Esophagus squamous epithelium (tissue), 5 donors: ENCODE results near the gene KNL1. TPM values are rescaled to one million over a fixed set of nuclear protein-coding genes. Genes with fewer than 3 reads are reported as not detected.
A peak's percentile ranks its signal among the peaks of the same experiment; 100 is the strongest.

ENCODE experiments used
- DNase-seq: peaks from one replicate; lab custom pipeline; 2025; lab: John Stamatoyannopoulos, UW
- H3K27ac ChIP-seq, 4 donors: fragments of 200-600 bp; sonication (generic); one replicate each; pipeline ENCODE4 v1.5.1; 2016 to 2019; ENCODE audit warnings: mild to moderate bottlenecking in 1 of 4
- H3K27me3 ChIP-seq, 4 donors: fragments of 200-600 bp; sonication (generic); 1 replicate in 3 of 4; 2 replicates in 1 of 4; pipeline versions ENCODE4 v1.5.1 to v1.6.0; 2017 to 2021; ENCODE audit warnings: antibody characterized with exemption in 1 of 4
- H3K36me3 ChIP-seq, 3 donors: fragments of 200-600 bp; sonication (generic); one replicate each; pipeline ENCODE4 v1.5.1; 2016 to 2019
- H3K4me1 ChIP-seq, 3 donors: fragments of 200-600 bp; sonication (generic); one replicate each; pipeline ENCODE4 v1.5.1; 2017 to 2019
- H3K4me3 ChIP-seq, 4 donors: fragments of 200-600 bp; sonication (generic); 1 replicate in 3 of 4; 2 replicates in 1 of 4; pipeline ENCODE4 v1.5.1; 2016 to 2019; ENCODE audit warnings: mild to moderate bottlenecking in 2 of 4, moderate library complexity in 1 of 4
- H3K9me3 ChIP-seq, 3 donors: fragments of 200-600 bp; sonication (generic); one replicate each; pipeline ENCODE4 v1.5.1; 2016 to 2019
- POLR2A ChIP-seq, 4 donors: fragments of 450-650 bp; IDR thresholded peaks; one replicate each; pipeline ENCODE4 v1.6.1; 2017; ENCODE audit warnings: antibody characterized with exemption in 4 of 4, mild to moderate bottlenecking in 4 of 4, moderate library complexity in 3 of 4
- WGBS, 2 donors: methylation state at CpG; one replicate each; pipeline ENCODE4 v1.1.5; 2018; 5-methylcytosine and 5-hydroxymethylcytosine counted together
- intact Hi-C: fragments of 100-400 bp; cut with DNase I; formaldehyde crosslinking; loops from one replicate; pipeline ENCODE4 v1.15.0; 2022
- total RNA-seq, 4 donors: library from RNA; depleted of rRNA; stranded (reverse); fragments of >200 nt; gene quantifications; one replicate each; pipeline ENCODE4 v1.1.0, GENCODE V29; 2016
- TF ChIP-seq, protein P1 (sequence below), 6 experiments: fragments of 450-650 bp in 4 of 6; fragments of 200-600 bp in 2 of 6; sonication (generic) in 2 of 6; IDR thresholded peaks; one replicate each; pipeline ENCODE4 v1.5.1; 2016 to 2019; ENCODE audit warnings: antibody characterized with exemption in 6 of 6, mild to moderate bottlenecking in 4 of 6, moderate library complexity in 4 of 6
- donor health status: DM: yes; HTN: yes; CAD: no.

Gene KNL1
- total RNA-seq, 4 donors from 2014 or later: 2.9 to 17.8 (median 11.0) TPM

DNA sequence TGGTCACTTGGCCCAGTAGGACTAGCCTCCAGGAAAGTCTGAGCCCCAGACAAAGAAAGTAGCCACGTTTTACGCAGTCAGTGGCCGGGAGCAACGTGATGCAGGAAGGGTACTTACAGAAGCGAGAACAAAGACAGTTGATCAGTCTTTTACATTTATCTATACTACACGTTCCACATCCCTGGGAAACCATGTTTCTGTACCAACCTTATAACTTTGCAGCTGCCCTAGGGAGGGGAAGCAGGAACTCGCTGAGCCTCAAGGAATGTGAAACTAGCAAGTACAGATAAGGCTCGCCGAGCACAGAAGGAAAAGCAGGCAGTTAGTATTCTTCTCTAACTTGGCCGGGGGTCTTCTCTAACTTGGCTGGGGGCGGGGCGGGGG, 3.4 kb upstream of the KNL1 start:
- Histone ChIP-seq H3K9me3 (no peaks in the 10 kb centered on the region), H3K4me3 (no peak overlapping the region), H3K27ac (no peak overlapping the region), H3K27me3 (peaks cover 0 to under 1% (median 0%) of the 10 kb centered on the region in 4 donors), H3K4me1 (peaks cover 0 to 26% (median 3%) of the 10 kb centered on the region in 3 donors), H3K36me3 (no peaks in the 10 kb centered on the region)
- intact Hi-C loops: no loop called here
- TF ChIP-seq, protein P1, sequence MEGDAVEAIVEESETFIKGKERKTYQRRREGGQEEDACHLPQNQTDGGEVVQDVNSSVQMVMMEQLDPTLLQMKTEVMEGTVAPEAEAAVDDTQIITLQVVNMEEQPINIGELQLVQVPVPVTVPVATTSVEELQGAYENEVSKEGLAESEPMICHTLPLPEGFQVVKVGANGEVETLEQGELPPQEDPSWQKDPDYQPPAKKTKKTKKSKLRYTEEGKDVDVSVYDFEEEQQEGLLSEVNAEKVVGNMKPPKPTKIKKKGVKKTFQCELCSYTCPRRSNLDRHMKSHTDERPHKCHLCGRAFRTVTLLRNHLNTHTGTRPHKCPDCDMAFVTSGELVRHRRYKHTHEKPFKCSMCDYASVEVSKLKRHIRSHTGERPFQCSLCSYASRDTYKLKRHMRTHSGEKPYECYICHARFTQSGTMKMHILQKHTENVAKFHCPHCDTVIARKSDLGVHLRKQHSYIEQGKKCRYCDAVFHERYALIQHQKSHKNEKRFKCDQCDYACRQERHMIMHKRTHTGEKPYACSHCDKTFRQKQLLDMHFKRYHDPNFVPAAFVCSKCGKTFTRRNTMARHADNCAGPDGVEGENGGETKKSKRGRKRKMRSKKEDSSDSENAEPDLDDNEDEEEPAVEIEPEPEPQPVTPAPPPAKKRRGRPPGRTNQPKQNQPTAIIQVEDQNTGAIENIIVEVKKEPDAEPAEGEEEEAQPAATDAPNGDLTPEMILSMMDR (IDR thresholded peaks at IDR 0.05): no peak
- no peak for TF ChIP-seq POLR2A (IDR thresholded peaks at IDR 0.05)
- no peak for DNase-seq
- WGBS, 2 donors: 68 to 77% methylated on average over 12 of the region's 12 CpGs

DNA sequence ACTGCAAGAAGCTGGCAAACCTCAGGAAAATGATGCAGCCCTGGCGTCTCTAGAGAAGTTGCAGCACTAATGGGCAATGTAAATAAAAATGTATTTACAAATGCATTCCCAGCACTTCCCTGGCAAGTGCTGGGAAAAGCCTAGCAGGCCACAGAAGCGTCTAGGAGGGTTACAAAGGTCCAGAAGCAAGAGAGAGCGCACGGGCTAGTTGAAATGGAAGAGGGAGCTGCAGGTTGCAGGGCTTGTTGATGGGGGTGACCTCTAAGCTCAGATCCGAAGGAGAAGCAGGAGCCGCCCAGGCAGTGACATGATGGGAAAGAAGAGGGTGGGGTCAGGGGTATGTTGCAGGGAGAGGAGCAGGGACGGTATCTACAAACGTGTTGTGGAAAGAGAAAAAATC, 2.7 kb upstream of the KNL1 start:
- no peak for TF ChIP-seq POLR2A (IDR thresholded peaks at IDR 0.05)
- TF ChIP-seq, protein P1 (IDR thresholded peaks at IDR 0.05): no peak
- 67 to 77% methylated on average over 8 of the region's 8 CpGs for WGBS, 2 donors
- no peak overlapping the region for H3K4me3 ChIP-seq

DNA sequence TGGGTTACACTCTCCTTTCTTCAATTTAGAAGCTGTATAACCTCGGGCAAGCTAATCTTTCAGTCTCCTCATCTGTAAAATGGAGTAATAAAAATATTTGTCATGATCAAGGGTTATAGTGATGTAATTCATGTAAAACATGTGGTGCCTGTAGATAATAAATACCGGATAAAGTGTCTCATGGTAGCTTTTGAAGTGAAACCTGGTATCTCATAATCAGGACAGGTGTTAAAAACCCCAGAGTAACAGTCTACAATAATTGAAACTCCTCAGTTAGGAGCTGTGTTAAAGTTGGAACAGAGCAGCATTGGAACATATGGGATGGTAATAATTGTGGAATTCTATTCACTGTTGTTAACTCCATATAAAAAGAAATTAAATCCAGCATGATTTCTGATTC, 884 bp upstream of the KNL1 start:
- no peak overlapping the region for H3K4me3 ChIP-seq
- no peaks in the 10 kb centered on the region for H3K36me3 ChIP-seq
- peaks cover 0 to 8% (median 0%) of the 10 kb centered on the region in 4 donors for H3K27me3 ChIP-seq
- H3K27ac ChIP-seq: peak overlapping the region in 1 of 4 donors; percentile 94
- no peak for DNase-seq
- H3K4me1 ChIP-seq: peaks cover 0 to 28% (median 3%) of the 10 kb centered on the region in 3 donors
- intact Hi-C loops: no loop called here
- no peak for TF ChIP-seq POLR2A (IDR thresholded peaks at IDR 0.05)
- TF ChIP-seq, protein P1 (IDR thresholded peaks at IDR 0.05): no peak
- H3K9me3 ChIP-seq: no peaks in the 10 kb centered on the region
- WGBS, 2 donors: 57 to 77% methylated on average over 2 of the region's 2 CpGs

More for the DNA sequence above, 2.7 kb upstream of the KNL1 start:
- Histone ChIP-seq H3K27ac (no peak overlapping the region), H3K4me1 (peaks cover 0 to 28% (median 3%) of the 10 kb centered on the region in 3 donors), H3K27me3 (peaks cover 0 to 7% (median 0%) of the 10 kb centered on the region in 4 donors), H3K9me3 (no peaks in the 10 kb centered on the region), H3K36me3 (no peaks in the 10 kb centered on the region)
- intact Hi-C loops: no loop called here
- DNase-seq: no peak

DNA sequence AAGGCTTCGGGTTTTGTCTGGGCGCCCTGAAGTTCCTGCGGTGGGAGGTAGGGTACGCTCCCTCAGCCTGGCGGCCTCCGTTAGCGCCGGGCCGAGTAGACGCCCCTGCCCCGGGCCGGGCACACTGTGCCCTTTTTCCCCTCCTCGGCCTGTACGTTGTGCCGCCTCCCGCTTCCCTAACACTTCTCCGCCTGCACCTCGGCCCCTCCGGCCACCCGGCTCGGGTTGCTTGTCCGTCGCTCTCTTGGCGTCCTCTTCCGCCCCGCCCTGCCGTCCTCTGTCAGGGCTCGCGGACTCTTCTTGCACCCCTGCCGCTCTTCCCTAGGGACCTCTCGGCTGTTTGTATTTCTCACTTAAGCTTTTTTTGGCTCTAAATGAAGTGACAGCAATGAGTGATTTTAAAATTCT, 384 bp downstream of the KNL1 start:
- TF ChIP-seq, protein P1 (IDR thresholded peaks at IDR 0.05): peak in 3 of 6 experiments; percentile 22 to 40 (median 25)
- TF ChIP-seq POLR2A (IDR thresholded peaks at IDR 0.05): no peak
- intact Hi-C loops: no loop called here
- Histone ChIP-seq H3K27me3 (peaks cover 0 to 8% (median 0%) of the 10 kb centered on the region in 4 donors), H3K36me3 (no peaks in the 10 kb centered on the region), H3K9me3 (no peaks in the 10 kb centered on the region), H3K27ac (peak overlapping the region; percentile 89 to 96 (median 94)), H3K4me3 (peak overlapping the region; percentile 62 to 78 (median 74)), H3K4me1 (peaks cover 0 to 27% (median 3%) of the 10 kb centered on the region in 3 donors)
- WGBS, 2 donors: 0 to 1% methylated on average over 22 to 23 of the region's 31 CpGs
- no peak for DNase-seq

DNA sequence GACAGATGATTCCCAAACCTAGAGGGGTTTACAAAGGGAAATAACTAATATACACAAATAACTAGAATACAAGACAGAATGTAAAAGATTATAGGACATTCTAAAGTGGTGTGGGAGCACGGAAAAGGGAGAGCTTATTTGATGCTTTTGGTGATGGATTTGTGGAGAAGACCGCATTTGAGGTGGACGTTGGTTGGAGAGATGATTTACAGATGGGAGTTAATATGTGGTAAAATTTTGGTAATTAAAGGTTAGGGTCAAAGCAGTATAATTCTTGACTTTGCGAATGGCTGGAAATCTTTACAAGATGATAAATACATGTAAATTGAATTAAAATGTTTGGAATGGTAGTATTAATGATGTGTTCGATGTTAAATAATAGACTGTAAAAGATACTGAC, 1.2 kb downstream of the KNL1 start:
- H3K36me3 ChIP-seq: no peaks in the 10 kb centered on the region
- intact Hi-C loops: no loop called here
- H3K4me3 ChIP-seq: peak overlapping the region; percentile 62 to 78 (median 74)
- H3K27ac ChIP-seq: peak overlapping the region in 2 of 4 donors; percentile 93 to 96
- WGBS, 2 donors: 33 to 37% methylated on average over 5 of the region's 5 CpGs
- no peaks in the 10 kb centered on the region for H3K9me3 ChIP-seq
- H3K4me1 ChIP-seq: peaks cover 0 to 20% (median under 1%) of the 10 kb centered on the region in 3 donors
- peaks cover 0 to 8% (median 0%) of the 10 kb centered on the region in 4 donors for H3K27me3 ChIP-seq
- no peak for DNase-seq
- TF ChIP-seq, protein P1 (IDR thresholded peaks at IDR 0.05): no peak
- TF ChIP-seq POLR2A (IDR thresholded peaks at IDR 0.05): no peak
